Midbrain (tissue), 1 donor: ENCODE measurements around the gene YIF1B.
"Not testable (repeated sequence)": the region's sequence is repeated elsewhere in the genome, so short reads cannot be mapped to it uniquely, and the experiment has no call there.

ENCODE experiments used
- DNase-seq: peaks from one replicate; lab custom pipeline; 2025; lab: John Stamatoyannopoulos, UW

YIF1B gene

DNA sequence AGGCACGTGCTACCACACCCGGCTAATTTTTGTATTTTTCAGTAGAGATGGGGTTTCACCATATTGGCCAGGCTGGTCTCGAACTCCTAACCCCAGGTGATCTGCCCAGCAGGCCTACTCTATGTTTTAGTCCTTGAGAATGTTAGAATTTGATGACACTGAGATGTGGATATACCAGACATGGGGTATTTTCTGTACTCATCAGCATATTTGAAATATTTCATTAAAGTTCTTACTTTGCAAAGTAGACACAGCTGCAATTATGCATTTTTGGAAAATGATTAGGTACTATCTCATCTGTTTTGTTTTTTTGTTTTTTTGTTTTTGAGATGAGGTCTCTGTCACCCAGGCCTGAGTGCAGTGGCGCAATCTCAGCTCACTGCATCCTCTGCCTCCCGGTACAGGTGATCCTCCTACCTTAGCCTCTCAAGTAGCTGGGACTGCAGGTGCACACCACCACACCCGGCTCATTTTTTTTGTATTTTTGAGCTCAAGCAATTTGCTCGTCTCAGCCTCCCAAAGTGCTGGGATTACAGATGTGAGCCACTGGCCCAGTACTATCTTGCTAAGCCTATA, 38.7 kb downstream of the YIF1B start:
- DNase-seq, result no peak

DNA sequence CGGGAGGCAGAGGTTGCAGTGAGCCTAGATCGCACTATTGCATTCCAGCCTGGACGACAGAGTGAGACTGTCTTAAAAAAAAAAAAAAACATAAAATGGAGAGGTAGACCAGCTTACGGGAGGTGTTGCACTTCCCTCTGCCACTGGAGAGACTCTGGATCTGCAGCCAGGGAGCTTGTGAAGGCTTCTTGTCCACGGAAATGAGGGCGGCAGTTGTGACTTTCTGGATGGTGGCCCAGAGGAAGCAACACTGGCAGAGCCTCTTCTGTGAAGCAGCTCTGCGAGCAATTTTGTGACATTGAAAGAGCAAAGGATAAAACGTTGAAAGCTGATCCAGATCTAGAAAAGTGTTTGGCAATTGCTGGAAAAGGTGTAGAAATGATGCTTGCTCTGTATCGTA, 41.0 kb downstream of the YIF1B start:
- DNase-seq, result peak; percentile 62

DNA sequence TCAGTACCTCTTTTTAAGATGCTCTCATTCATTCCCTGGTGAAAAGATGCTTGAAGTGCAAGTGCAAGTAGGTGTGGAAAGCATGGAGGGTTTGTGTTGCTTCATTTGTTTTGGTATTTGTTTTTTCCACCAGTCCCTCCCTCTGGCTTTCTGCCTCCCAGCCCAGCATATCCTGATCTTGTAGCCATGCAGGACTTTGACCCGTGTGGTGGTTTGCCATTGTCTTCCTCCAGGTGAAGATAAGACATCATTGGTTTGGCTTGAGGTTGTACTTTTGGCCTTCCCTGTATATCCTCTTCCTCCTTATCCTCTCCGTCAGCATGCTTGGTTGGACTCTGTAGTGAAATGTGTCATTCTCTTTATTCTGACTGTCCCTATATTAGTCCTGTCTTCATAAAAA, 42.2 kb downstream of the YIF1B start:
- DNase-seq, result no peak

- DNase-seq, result no peak
These were observed 45.1 kb downstream of the YIF1B start for GRCh38 chr19:38270587-38271167.

- DNase-seq, result no peak
These were observed 47.2 kb downstream of the YIF1B start for GRCh38 chr19:38268539-38268938.

DNA sequence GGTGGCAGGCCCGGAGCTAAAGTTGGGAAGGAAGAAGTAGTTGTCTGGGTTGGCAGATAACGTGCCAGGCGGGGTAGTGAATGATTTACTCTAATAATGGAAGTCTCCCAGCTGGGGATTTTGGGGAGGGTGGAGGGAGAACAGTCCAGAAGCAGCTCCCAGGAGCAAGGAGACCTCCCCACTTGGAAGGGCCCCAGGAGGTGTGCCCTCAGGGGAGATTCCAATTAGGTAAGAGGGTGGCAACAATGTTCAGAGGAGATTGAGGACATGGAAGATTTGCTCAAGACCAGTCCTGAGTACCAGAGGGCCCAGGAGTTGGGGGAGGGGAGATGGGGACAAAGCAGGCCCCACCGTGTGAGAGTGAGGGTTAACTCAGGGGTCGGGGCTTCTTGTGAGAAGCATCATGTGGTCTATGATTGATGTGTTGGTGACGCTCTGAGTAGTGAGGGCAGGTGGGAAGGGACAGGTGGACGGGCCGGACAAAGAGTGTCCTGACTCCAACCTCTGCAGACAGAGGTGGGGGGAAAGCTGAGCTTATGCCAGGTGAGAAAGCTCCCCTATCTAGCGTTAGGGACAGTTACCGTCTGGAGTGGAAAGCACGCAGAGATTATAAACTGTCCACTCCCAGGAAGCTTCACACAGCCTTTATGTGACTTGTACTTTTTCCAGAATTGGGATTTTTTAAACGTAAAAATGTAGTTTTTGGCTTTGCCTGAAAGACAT, 47.8 kb downstream of the YIF1B start:
- DNase-seq, result no peak

- DNase-seq, result no peak
These were observed 48.7 kb downstream of the YIF1B start for GRCh38 chr19:38266981-38267597.

GRCh38 chr19:38265921-38266429, 49.8 kb downstream of the YIF1B start:
- DNase-seq, result no peak

GRCh38 chr19:38265213-38265861, 50.4 kb downstream of the YIF1B start:
- peak; percentile 27 for DNase-seq

GRCh38 chr19:38264486-38265212, 51.1 kb downstream of the YIF1B start, which contains the start of gene SPINT2:
Gene SPINT2, plus strand, starts transcription at chr19:38264573. Its CDS starts 320 bp downstream, at chr19:38264893.
- DNase-seq, result no peak

DNA sequence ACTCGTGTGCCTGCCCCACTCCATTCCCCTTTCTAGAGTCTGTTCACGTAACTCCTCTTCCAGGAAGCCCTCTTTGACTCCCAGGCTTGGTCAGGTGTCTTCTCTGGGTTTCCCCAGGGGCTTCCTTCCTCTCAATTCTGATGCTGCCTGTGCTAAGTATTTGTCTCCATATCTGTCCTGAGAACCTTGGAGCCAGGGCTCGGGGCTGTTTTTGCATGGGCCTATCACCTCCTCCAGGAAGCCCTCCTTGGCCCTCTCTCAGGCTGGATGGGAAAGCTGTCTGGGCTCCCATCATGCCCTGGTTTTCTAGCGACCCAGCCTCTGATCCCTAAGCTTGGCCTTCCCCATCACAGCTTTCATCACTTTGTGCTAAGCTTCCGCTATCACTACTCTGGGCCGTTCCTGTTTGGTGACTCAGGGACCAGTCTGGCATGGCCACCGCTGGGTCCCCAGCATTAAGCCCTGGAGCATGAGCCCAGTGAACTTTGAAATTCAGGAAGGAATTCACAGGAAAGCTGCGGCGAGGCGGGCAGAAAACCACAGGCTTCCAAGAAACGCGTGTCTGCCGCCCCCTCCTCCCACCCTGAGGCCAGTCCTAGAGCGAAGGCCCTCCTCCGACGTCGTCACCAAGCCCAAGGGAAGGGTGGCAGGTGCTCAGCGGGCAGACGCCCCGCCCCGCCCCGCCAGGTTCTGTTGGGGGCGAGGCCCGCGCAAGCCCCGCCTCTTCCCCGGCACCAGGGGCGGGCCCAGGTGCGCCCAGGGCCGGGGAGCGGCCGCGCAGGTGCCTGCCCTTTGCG, 51.9 kb downstream of the YIF1B start:
- no peak for DNase-seq

DNA sequence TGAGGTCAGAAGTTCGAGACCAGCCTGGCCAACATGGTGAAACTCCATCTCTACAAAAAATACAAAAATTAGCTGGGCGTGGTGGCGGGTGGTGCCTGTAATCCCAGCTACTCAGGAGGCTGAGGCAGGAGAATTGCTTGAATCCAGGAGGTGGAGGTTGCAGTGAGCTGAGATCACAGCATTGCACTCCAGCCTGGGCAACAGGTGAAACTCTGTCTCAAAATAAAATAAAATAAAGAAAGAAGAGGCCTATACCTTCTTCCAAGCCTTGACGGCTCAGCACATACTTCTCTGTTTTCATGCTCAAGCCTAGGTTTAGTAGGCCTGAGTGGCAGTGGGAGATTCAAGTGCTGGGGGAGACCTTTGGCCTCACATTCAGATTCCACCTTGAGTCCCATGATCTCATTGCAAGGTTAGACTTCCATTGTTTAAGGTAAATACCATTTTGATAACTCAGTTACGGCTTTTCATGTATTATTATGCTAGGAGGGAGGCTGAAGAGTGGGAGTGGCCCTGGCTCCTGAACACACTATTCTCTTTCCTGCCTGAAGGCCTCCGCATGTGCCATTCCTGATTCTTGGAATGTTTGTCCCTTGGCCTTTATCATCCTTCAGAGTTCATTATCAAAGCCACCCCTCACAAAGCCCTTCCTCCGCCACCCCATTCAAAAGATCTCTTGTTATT, 53.0 kb downstream of the YIF1B start:
- DNase-seq, result no peak

- DNase-seq, result not testable (repeated sequence)
These were observed 53.8 kb downstream of the YIF1B start for GRCh38 chr19:38261942-38262341.

DNA sequence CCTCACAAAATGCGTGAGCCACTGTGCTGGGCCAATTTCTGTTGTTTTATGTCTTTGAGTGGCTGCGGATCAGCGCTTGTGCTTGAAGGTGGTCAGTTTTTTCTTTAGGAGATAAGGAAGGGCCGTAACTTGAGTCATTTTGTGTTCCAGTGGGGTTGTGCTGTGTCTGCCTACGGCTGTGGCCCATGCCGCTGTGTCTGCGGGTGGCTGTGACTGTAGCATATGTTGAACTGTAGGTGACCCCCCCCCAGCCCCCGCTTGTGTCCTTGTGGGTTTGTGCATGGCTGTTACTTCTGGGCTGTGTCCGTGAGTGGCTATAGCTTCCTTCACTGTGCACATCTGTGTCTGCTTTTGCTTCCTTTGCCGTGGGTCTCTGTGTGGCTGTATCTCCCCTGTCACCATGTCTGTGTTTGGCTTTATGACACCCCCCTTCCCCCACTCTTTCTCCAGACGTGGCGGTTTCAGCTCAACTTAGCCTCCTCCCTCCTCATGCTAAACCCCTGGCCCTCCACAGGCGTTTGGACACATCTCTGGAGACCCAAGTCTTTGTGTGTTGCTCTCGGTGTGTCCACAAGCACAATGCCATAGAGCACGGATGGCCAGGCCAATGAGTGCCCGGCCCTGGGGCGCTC, 60.2 kb downstream of the YIF1B start:
- DNase-seq, result no peak

DNA sequence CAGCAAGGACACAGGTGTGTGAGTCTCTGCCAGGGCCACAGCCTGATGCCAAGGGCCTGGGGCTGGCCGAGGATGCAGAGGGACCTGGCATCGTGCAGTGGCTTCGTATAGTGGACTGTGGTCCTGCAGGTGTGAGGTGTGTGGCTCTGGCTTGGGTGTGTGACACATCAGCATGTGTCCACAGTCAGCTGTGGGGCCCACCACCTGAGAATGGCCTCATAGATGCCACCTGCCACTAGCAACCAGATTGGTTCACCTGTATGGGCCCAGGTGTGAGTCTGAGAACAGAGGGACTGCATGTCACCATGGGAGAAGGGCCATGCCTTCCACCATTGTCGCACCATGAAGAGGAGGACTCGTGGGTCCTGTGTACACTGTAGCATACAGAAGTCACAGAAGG, 62.0 kb downstream of the YIF1B start:
- no peak for DNase-seq
